Measurements from ENCODE around the gene INPP5F. TPM values are rescaled to one million over a fixed set of nuclear protein-coding genes. Genes with fewer than 3 reads are reported as not detected.

INPP5F gene
- total and polyA plus RNA-seq, 9 of the 15 experiments (the other 6 are each of a cell fraction or from before 2014, with no cell fraction given) = 1.6 to 7.3 (median 6.0) TPM

GRCh38 chr10:119688033-119688508, 37.8 kb upstream of the INPP5F start (continued):
- TF ChIP-seq, protein P1, sequence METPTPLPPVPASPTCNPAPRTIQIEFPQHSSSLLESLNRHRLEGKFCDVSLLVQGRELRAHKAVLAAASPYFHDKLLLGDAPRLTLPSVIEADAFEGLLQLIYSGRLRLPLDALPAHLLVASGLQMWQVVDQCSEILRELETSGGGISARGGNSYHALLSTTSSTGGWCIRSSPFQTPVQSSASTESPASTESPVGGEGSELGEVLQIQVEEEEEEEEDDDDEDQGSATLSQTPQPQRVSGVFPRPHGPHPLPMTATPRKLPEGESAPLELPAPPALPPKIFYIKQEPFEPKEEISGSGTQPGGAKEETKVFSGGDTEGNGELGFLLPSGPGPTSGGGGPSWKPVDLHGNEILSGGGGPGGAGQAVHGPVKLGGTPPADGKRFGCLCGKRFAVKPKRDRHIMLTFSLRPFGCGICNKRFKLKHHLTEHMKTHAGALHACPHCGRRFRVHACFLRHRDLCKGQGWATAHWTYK (CRISPR knock-in tag; IDR thresholded peaks at IDR 0.05) = peak; percentile 96
- TF ChIP-seq TEAD1 (CRISPR knock-in tag; IDR thresholded peaks at IDR 0.05) = peak in 1 of 2 experiments; percentile 89; a peak in 2 of 4 replicates
- no peak for TF ChIP-seq TAF9B (IDR thresholded peaks at IDR 0.05; ENCODE audit: partially characterized antibody)
- TF ChIP-seq KLF6 (CRISPR knock-in tag; IDR thresholded peaks at IDR 0.05; ENCODE audit: borderline replicate concordance) = peak; percentile 94
- peak; percentile 73; the same call in 1 of the 2 replicates for TF ChIP-seq DIDO1 (tag; IDR thresholded peaks at IDR 0.05; ENCODE audit: low read depth)
- TF ChIP-seq ZKSCAN8 (CRISPR knock-in tag; IDR thresholded peaks at IDR 0.05) = peak; percentile 90
- peak; percentile 87 for TF ChIP-seq ZBTB17 (CRISPR knock-in tag; IDR thresholded peaks at IDR 0.05)
- peak; percentile 43 for TF ChIP-seq DEAF1 (CRISPR knock-in tag; IDR thresholded peaks at IDR 0.05)
- 0 out of 2 replicates have a peak, but pooled peaks have one; percentile 57 for TF ChIP-seq ATF4 (CRISPR knock-in tag; IDR thresholded peaks at IDR 0.05)
- TF ChIP-seq, protein P2, sequence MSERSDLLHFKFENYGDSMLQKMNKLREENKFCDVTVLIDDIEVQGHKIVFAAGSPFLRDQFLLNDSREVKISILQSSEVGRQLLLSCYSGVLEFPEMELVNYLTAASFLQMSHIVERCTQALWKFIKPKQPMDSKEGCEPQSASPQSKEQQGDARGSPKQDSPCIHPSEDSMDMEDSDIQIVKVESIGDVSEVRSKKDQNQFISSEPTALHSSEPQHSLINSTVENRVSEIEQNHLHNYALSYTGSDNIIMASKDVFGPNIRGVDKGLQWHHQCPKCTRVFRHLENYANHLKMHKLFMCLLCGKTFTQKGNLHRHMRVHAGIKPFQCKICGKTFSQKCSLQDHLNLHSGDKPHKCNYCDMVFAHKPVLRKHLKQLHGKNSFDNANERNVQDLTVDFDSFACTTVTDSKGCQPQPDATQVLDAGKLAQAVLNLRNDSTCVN (CRISPR knock-in tag; IDR thresholded peaks at IDR 0.05) = peak; percentile 80; the same call in 1 of the 2 replicates
- 0 out of 2 replicates have a peak, but pooled peaks have one; percentile 75 for TF ChIP-seq HIVEP1 (CRISPR knock-in tag; IDR thresholded peaks at IDR 0.05)
- peak; percentile 70; the same call in 1 of the 2 replicates for TF ChIP-seq RREB1 (CRISPR knock-in tag; IDR thresholded peaks at IDR 0.05)
- TF ChIP-seq, protein P3, sequence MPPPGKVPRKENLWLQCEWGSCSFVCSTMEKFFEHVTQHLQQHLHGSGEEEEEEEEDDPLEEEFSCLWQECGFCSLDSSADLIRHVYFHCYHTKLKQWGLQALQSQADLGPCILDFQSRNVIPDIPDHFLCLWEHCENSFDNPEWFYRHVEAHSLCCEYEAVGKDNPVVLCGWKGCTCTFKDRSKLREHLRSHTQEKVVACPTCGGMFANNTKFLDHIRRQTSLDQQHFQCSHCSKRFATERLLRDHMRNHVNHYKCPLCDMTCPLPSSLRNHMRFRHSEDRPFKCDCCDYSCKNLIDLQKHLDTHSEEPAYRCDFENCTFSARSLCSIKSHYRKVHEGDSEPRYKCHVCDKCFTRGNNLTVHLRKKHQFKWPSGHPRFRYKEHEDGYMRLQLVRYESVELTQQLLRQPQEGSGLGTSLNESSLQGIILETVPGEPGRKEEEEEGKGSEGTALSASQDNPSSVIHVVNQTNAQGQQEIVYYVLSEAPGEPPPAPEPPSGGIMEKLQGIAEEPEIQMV (tag; conservative IDR thresholded peaks at IDR 0.05; ENCODE audit: low read depth) = peak; percentile 75
- peak; percentile 88 for TF ChIP-seq ZNF79 (CRISPR knock-in tag; IDR thresholded peaks at IDR 0.05; ENCODE audit: low read depth)

Data from K562 (cell line).